ENCODE results near the gene ZNF787.
A peak's percentile ranks its signal among the peaks of the same experiment; 100 is the strongest.
"Not testable (repeated sequence)": the region's sequence is repeated elsewhere in the genome, so short reads cannot be mapped to it uniquely, and the experiment has no call there.

ZNF787 gene

DNA sequence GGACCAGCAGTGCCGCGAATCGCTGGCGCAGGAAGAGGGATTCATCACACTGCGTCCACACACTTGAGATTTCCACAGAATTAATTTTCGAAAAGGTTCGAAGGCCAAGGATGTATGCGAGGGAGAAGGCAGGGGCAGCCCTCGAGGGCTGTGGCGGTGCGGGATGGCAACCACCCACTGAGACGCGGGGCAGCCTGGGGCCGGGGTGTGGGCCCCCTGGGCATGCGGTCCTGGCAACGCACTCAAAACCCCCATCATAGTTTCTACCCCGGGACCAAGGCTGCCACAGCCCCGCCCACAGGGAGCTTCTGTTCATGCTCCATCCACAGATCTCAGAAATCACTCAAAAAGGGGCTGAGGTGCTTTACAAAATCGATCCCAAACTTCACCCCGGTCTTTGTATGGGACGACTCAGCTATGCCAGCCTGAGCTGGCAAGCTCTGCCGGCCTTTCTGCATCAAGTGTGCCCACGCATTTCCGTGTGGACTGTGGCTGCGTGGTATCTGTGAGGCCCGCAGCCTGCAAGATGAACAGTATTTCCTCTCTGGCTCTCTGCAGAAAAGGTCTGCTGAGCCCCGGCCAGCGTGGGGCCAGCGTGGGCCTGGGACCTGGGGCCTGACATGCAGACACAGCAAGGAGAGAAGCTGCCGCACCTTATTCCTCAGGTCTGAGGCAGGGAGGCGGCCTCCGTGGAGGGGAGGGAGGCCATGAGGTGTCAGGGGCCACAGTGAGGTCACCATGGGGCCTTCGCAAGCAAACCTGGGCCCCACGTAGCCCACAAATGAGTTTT is 19.2 kb downstream of the ZNF787 start:
- no peaks in the 10 kb centered on the region for H3K27me3 ChIP-seq
- TF ChIP-seq, protein P1, sequence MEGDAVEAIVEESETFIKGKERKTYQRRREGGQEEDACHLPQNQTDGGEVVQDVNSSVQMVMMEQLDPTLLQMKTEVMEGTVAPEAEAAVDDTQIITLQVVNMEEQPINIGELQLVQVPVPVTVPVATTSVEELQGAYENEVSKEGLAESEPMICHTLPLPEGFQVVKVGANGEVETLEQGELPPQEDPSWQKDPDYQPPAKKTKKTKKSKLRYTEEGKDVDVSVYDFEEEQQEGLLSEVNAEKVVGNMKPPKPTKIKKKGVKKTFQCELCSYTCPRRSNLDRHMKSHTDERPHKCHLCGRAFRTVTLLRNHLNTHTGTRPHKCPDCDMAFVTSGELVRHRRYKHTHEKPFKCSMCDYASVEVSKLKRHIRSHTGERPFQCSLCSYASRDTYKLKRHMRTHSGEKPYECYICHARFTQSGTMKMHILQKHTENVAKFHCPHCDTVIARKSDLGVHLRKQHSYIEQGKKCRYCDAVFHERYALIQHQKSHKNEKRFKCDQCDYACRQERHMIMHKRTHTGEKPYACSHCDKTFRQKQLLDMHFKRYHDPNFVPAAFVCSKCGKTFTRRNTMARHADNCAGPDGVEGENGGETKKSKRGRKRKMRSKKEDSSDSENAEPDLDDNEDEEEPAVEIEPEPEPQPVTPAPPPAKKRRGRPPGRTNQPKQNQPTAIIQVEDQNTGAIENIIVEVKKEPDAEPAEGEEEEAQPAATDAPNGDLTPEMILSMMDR (IDR thresholded peaks at IDR 0.05): no peak
- peak overlapping the region; percentile 7 for H3K27ac ChIP-seq
- peaks cover 23 to 25% of the 10 kb centered on the region in 2 experiments for H3K4me1 ChIP-seq (ENCODE audit: control insufficient read depth in 1 of 2, insufficient read depth in 1 of 2, low read depth in 1 of 2, low read length in 1 of 2)
- H3K4me3 ChIP-seq (ENCODE audit: low read depth in 1 of 2, low read length in 1 of 2): no peak overlapping the region
- H3K9me3 ChIP-seq: no peaks in the 10 kb centered on the region
- H3K36me3 ChIP-seq: peaks cover 72% of the 10 kb centered on the region

GRCh38 chr19:56101095-56101494 is 20.0 kb downstream of the ZNF787 start:
- TF ChIP-seq, protein P1 (IDR thresholded peaks at IDR 0.05): no peak
- Histone ChIP-seq H3K27ac (peak overlapping the region; percentile 7), H3K36me3 (peaks cover 67% of the 10 kb centered on the region), H3K4me1 (ENCODE audit: control insufficient read depth in 1 of 2, insufficient read depth in 1 of 2, low read depth in 1 of 2, low read length in 1 of 2) (peaks cover 14 to 17% of the 10 kb centered on the region in 2 experiments), H3K27me3 (no peaks in the 10 kb centered on the region), H3K4me3 (ENCODE audit: low read depth in 1 of 2, low read length in 1 of 2) (no peak overlapping the region), H3K9me3 (no peaks in the 10 kb centered on the region)

- Histone ChIP-seq H3K36me3 (peaks cover 75% of the 10 kb centered on the region), H3K4me3 (ENCODE audit: low read depth in 1 of 2, low read length in 1 of 2) (no peak overlapping the region), H3K9me3 (no peaks in the 10 kb centered on the region), H3K27ac (no peak overlapping the region), H3K27me3 (no peaks in the 10 kb centered on the region), H3K4me1 (ENCODE audit: control insufficient read depth in 1 of 2, insufficient read depth in 1 of 2, low read depth in 1 of 2, low read length in 1 of 2) (peaks cover 5% of the 10 kb centered on the region in 2 experiments)
- TF ChIP-seq, protein P1 (IDR thresholded peaks at IDR 0.05): no peak
Observed at GRCh38 chr19:56099638-56100539, 21.2 kb downstream of the ZNF787 start.

DNA sequence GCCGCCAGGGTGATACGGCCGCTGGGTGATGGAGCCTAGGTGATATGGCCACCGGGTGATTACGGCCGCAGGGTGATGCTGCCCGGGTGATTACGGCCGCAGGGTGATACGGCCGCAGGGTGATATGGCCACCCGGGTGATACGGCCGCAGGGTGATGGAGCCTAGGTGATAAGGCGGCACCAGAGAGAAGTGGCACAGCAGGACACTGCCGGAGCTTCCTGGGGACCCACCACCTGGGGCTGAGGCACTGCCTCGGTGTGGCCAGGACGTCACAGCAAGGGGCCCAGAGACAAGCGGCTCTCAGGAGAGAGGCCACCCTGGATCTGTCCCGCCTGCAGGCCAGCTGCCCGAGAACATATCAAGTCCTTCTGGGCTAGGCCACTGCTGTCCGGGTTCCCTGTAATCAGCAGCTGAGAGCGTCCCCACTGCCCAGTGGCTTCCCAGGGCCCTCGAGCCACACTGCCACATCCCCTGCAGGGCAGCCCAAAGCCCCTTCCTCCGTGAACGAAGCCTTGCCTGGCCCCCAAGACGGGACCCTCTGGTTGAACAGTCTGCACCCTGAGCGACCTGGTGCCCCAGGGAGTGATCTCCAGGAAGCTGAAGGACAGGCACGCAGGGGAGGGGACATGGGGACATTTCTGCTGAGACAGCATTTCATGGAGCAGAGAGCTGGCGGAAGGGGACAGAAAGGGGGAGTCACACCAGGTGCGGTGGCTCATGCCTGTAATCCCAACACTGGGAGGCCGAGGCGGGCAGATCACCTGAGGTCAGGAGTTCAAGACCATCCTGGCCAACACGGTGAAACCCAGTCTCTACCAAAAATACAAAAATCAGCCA is 22.1 kb downstream of the ZNF787 start:
- Histone ChIP-seq H3K4me1 (ENCODE audit: control insufficient read depth in 1 of 2, insufficient read depth in 1 of 2, low read depth in 1 of 2, low read length in 1 of 2) (no peaks in the 10 kb centered on the region), H3K27ac (no peak overlapping the region), H3K4me3 (ENCODE audit: low read depth in 1 of 2, low read length in 1 of 2) (no peak overlapping the region), H3K36me3 (peaks cover 80% of the 10 kb centered on the region), H3K27me3 (no peaks in the 10 kb centered on the region), H3K9me3 (no peaks in the 10 kb centered on the region)
- TF ChIP-seq, protein P1 (IDR thresholded peaks at IDR 0.05): no peak

- H3K27ac ChIP-seq; H3K4me3 ChIP-seq (ENCODE audit: low read depth in 1 of 2, low read length in 1 of 2); H3K4me1 ChIP-seq (ENCODE audit: control insufficient read depth in 1 of 2, insufficient read depth in 1 of 2, low read depth in 1 of 2, low read length in 1 of 2); H3K9me3 ChIP-seq; H3K27me3 ChIP-seq: not testable (repeated sequence)
- peaks cover 82% of the 10 kb centered on the region for H3K36me3 ChIP-seq
Observed at GRCh38 chr19:56098237-56098636, 22.9 kb downstream of the ZNF787 start.

All from neutrophil (primary cell).